ENCODE results near the gene NBEAL2.

GRCh38 chr3:47009225-47010110 lies 30.0 kb downstream of the NBEAL2 start:
- TF ChIP-seq, protein P1, sequence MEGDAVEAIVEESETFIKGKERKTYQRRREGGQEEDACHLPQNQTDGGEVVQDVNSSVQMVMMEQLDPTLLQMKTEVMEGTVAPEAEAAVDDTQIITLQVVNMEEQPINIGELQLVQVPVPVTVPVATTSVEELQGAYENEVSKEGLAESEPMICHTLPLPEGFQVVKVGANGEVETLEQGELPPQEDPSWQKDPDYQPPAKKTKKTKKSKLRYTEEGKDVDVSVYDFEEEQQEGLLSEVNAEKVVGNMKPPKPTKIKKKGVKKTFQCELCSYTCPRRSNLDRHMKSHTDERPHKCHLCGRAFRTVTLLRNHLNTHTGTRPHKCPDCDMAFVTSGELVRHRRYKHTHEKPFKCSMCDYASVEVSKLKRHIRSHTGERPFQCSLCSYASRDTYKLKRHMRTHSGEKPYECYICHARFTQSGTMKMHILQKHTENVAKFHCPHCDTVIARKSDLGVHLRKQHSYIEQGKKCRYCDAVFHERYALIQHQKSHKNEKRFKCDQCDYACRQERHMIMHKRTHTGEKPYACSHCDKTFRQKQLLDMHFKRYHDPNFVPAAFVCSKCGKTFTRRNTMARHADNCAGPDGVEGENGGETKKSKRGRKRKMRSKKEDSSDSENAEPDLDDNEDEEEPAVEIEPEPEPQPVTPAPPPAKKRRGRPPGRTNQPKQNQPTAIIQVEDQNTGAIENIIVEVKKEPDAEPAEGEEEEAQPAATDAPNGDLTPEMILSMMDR (conservative IDR thresholded peaks at IDR 0.05 in 1 of 2, IDR thresholded peaks at IDR 0.05 in 1 of 2; ENCODE audit: low read depth in 1 of 2, low read length in 2 of 2): no peak
- no peak for TF ChIP-seq EZH2 (IDR thresholded peaks at IDR 0.05; ENCODE audit: low read length, missing control alignments)

Measured in fibroblast of lung (primary cell).